GM19438 (cell line): ENCODE results near the gene GRIN2A.

Source experiments
- ATAC-seq: cut with Tn5 transposase; IDR thresholded peaks from one replicate; pipeline ENCODE4 v1.9.1; 2021; ENCODE audit warnings: low read depth; ENCODE audit not compliant: unreplicated experiment

GRIN2A gene

GRCh38 chr16:9932919-9933653, 249.1 kb downstream of the GRIN2A start:
- no peak for ATAC-seq

GRCh38 chr16:9932000-9932399, 250.2 kb downstream of the GRIN2A start:
- ATAC-seq: no peak

GRCh38 chr16:9929836-9930235, 252.4 kb downstream of the GRIN2A start:
- ATAC-seq: no peak

- ATAC-seq: no peak
Observed at GRCh38 chr16:9929313-9929712, 252.9 kb downstream of the GRIN2A start.

DNA sequence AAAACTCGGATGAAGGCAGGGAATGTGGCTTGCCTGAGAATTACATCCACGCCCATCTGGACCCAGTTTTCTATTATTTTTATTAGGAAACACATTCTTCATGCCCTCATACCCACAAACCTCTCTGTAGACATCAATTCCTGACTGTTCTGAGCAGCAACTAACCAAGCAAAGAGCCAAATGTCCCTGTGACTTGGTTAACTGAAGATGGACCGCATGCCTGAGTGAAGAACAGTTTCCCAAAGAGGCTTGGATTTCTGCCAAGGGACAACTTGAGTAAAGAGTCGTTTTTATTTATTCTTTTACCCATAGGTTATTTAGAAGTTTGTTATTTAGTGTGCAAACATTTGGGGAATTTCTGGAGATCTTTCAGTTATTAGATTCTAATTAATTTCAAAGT, 259.8 kb downstream of the GRIN2A start:
- ATAC-seq: no peak

GRCh38 chr16:9921997-9922396, 260.2 kb downstream of the GRIN2A start:
- ATAC-seq: no peak

- ATAC-seq: no peak
Observed at GRCh38 chr16:9919460-9919859, 262.8 kb downstream of the GRIN2A start.

DNA sequence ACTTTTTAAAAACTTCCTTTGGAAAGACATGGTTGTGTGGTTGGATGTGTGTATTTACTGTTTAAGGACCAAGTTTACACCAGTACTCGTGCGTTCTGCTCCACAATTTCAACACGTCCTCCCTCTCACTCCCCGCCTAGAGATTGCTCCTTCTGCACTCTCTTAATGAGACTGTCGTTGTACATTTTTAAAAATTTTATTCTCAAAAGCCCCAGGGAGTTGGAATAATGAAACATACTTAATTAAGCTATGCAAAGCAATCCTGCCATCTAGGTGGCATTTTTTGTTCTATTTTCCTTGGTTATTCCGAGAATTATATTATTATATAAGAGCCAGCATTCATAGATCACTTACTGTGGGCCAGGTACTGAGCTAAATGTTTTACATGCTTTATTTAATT, 264.5 kb downstream of the GRIN2A start:
- no peak for ATAC-seq

- no peak for ATAC-seq
Observed at GRCh38 chr16:9913604-9914326, 268.5 kb downstream of the GRIN2A start.

GRCh38 chr16:9911989-9912388, 270.2 kb downstream of the GRIN2A start:
- ATAC-seq: no peak

DNA sequence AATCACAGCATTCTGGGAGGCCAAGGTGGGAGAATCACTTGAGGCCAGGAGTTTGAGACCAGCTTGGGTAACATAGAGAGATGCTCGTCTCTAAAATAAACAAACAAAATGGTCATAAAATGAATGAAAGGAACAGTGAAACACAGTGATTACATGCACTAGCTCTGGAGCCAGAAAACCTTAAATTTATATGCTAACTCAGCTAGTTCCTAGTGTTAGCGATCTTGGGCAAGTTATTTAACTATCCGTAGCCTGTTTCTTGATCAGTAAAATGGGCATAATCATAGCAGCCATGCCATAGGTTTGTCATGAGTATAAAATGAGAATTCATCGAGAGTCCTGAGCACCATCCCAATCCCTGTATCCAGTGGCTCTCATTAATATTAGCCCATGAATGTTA, 271.0 kb downstream of the GRIN2A start:
- no peak for ATAC-seq

- no peak for ATAC-seq
Observed at GRCh38 chr16:9909072-9909825, 273.0 kb downstream of the GRIN2A start.

GRCh38 chr16:9908613-9909012, 273.6 kb downstream of the GRIN2A start:
- ATAC-seq: no peak

GRCh38 chr16:9907752-9908151, 274.5 kb downstream of the GRIN2A start:
- ATAC-seq: no peak

DNA sequence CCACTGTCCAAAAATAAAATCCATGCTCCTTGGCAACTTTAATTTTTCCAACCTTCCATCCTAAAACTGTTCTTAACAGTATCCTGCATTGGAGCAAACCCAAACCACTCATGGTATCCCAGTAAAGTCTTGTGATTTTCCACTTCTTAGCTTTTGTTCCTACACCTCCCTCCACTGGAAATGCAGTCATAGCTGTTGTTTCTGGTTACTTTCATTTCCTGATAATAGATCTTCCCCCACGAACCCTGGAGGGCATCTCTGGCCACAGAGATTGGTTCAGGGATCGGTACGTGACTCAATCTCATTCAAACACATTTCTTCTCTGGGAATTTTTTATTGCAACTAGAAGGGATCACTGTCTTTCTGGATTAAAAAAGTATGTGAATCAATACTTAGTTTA, 276.0 kb downstream of the GRIN2A start:
- ATAC-seq: no peak

GRCh38 chr16:9904526-9904925, 277.7 kb downstream of the GRIN2A start:
- no peak for ATAC-seq

- ATAC-seq: no peak
Observed at GRCh38 chr16:9900576-9900975, 281.7 kb downstream of the GRIN2A start.

GRCh38 chr16:9898555-9898954, 283.7 kb downstream of the GRIN2A start:
- no peak for ATAC-seq

DNA sequence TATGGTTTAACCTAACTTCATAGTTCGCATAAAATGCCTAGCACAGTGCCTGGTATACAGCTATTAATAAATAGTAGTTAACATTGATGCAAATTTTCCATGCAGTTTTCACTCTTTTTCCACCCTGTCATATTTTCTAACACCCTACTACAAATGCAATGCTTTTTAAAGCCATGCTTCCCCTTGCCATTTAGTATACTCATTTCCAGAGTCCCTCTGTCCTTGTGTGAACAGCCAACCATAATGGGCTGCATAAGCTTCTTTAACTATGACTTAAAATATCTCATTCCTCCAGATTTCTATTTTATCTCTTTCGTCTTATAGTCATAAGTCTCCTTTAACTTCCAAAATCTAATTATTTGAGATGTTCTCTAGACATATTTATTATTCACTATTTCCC, 284.1 kb downstream of the GRIN2A start:
- ATAC-seq: no peak

- no peak for ATAC-seq
Observed at GRCh38 chr16:9895817-9896216, 286.4 kb downstream of the GRIN2A start.

- no peak for ATAC-seq
Observed at GRCh38 chr16:9885876-9886275, 296.4 kb downstream of the GRIN2A start.
